MM.1S (cell line): ENCODE data around the gene AMT.

Experiments used
- DNase-seq: peaks from one replicate; pipeline ENCODE4 v3.0.0-alpha.2; 2015
- H2AFZ ChIP-seq: fragments of 300-600 bp; sonication (generic); 2 replicates; pipeline ENCODE4 v1.6.0; 2016; ENCODE audit warnings: antibody characterized with exemption, low read length
- H3F3A ChIP-seq: fragments of 300-600 bp; sonication (generic); 2 replicates; pipeline ENCODE4 v1.6.1; 2016; ENCODE audit warnings: mild to moderate bottlenecking, antibody characterized with exemption, low read length, moderate library complexity, mixed read lengths; ENCODE audit not compliant: insufficient read depth
- H3K27ac ChIP-seq: fragments of 300-600 bp; sonication (generic); 2 replicates; pipeline ENCODE4 v1.5.1; 2016; ENCODE audit warnings: mild to moderate bottlenecking, low read length
- H3K27me3 ChIP-seq: fragments of 300-600 bp; sonication (generic); replicated peaks from 2 replicates; pipeline ENCODE4 v1.6.0; 2016; ENCODE audit warnings: low read length; ENCODE audit not compliant: insufficient read depth
- H3K36me3 ChIP-seq: fragments of 300-600 bp; sonication (generic); replicated peaks from 2 replicates; pipeline ENCODE4 v1.6.1; 2016; ENCODE audit warnings: mild to moderate bottlenecking, low read length, mixed read lengths; ENCODE audit not compliant: insufficient read depth
- H3K4me1 ChIP-seq: fragments of 300-600 bp; sonication (generic); 2 replicates; pipeline ENCODE4 v1.6.1; 2016; ENCODE audit warnings: low read length, mixed read lengths
- H3K4me2 ChIP-seq: fragments of 300-600 bp; sonication (generic); 2 replicates; pipeline ENCODE4 v1.6.0; 2016; ENCODE audit warnings: low read depth, low read length
- H3K4me3 ChIP-seq: fragments of 300-600 bp; sonication (generic); 2 replicates; pipeline ENCODE4 v1.5.1; 2016; ENCODE audit warnings: low read length, mixed read lengths
- H3K79me2 ChIP-seq: fragments of 300-600 bp; sonication (generic); 2 replicates; pipeline ENCODE4 v1.6.1; 2016; ENCODE audit warnings: mixed run types, low read length, mixed read lengths
- H3K9ac ChIP-seq: fragments of 300-600 bp; sonication (generic); 2 replicates; pipeline ENCODE4 v1.6.1; 2016; ENCODE audit warnings: low read length, mixed read lengths
- H3K9me2 ChIP-seq: fragments of 300-600 bp; sonication (generic); replicated peaks from 2 replicates; pipeline ENCODE4 v1.6.1; 2016; ENCODE audit warnings: mild to moderate bottlenecking, low read length, mixed read lengths; ENCODE audit not compliant: insufficient read depth
- H3K9me3 ChIP-seq: fragments of 300-600 bp; sonication (generic); replicated peaks from 2 replicates; pipeline ENCODE4 v1.6.1; 2016; ENCODE audit warnings: mild to moderate bottlenecking, low read length, mixed read lengths; ENCODE audit not compliant: insufficient read depth
- H4K20me1 ChIP-seq: fragments of 300-600 bp; sonication (generic); 2 replicates; pipeline ENCODE4 v1.6.1; 2016; ENCODE audit warnings: mild to moderate bottlenecking, low read length, moderate library complexity, mixed read lengths; ENCODE audit not compliant: insufficient read depth
- EZH2 ChIP-seq: fragments of 300-600 bp; sonication (generic); optimal IDR thresholded peaks from 2 replicates; pipeline ENCODE3; 2017; ENCODE audit warnings: low read depth, mild to moderate bottlenecking, antibody characterized with exemption, low read length, mixed read lengths
- EZH2phosphoT487 ChIP-seq: fragments of 300-600 bp; sonication (generic); IDR thresholded peaks from 2 replicates; pipeline ENCODE4 v1.6.1; 2018; ENCODE audit warnings: antibody characterized with exemption, low read length
- TF ChIP-seq, protein P1 (sequence below): fragments of 300-600 bp; sonication (generic); IDR thresholded peaks from 2 replicates; pipeline ENCODE4 v1.5.1; 2016; ENCODE audit warnings: antibody characterized with exemption, low read length, mixed read lengths

The AMT gene

GRCh38 chr3:49460188-49460890 lies 38.1 kb upstream of the AMT start:
- no peak for DNase-seq
- H4K20me1 ChIP-seq, result no peaks in the 10 kb centered on the region
- no peaks in the 10 kb centered on the region for H3K9me2 ChIP-seq
- no peaks in the 10 kb centered on the region for H3K9me3 ChIP-seq
- no peak overlapping the region for H3K4me3 ChIP-seq
- no peaks in the 10 kb centered on the region for H3K27me3 ChIP-seq
- TF ChIP-seq EZH2phosphoT487, result no peak
- TF ChIP-seq EZH2, result no peak
- TF ChIP-seq, protein P1, sequence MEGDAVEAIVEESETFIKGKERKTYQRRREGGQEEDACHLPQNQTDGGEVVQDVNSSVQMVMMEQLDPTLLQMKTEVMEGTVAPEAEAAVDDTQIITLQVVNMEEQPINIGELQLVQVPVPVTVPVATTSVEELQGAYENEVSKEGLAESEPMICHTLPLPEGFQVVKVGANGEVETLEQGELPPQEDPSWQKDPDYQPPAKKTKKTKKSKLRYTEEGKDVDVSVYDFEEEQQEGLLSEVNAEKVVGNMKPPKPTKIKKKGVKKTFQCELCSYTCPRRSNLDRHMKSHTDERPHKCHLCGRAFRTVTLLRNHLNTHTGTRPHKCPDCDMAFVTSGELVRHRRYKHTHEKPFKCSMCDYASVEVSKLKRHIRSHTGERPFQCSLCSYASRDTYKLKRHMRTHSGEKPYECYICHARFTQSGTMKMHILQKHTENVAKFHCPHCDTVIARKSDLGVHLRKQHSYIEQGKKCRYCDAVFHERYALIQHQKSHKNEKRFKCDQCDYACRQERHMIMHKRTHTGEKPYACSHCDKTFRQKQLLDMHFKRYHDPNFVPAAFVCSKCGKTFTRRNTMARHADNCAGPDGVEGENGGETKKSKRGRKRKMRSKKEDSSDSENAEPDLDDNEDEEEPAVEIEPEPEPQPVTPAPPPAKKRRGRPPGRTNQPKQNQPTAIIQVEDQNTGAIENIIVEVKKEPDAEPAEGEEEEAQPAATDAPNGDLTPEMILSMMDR, result no peak
- no peak overlapping the region for H3K27ac ChIP-seq
- no peak overlapping the region for H2AFZ ChIP-seq
- H3K79me2 ChIP-seq, result no peaks in the 10 kb centered on the region
- no peaks in the 10 kb centered on the region for H3F3A ChIP-seq
- peaks cover 9% of the 10 kb centered on the region; the same call in 1 of the 2 replicates for H3K4me1 ChIP-seq
- no peak overlapping the region for H3K4me2 ChIP-seq
- H3K9ac ChIP-seq, result no peak overlapping the region
- no peaks in the 10 kb centered on the region for H3K36me3 ChIP-seq

DNA sequence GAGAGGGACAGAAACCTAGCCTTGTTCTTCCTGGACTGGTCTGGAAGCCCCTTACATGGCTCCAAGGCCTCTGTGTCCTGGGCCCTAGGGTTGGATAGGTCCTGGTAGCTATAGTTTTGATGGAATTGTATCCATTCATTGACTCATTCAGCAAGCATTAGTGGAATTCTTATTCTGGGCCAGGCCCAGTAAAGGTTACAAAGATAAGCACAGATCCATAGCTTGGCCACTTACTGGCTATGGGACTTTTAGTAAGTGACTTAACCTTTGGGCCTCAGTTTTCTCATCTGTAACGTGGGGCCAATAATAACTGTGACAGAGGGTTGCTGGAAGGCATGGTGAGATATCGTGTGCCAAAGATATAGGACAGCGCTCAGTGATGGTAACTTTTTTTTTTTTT lies 34.2 kb upstream of the AMT start:
- H2AFZ ChIP-seq, result no peak overlapping the region
- H3F3A ChIP-seq, result no peaks in the 10 kb centered on the region
- no peak overlapping the region for H3K27ac ChIP-seq
- no peaks in the 10 kb centered on the region for H3K27me3 ChIP-seq
- peaks cover under 1% of the 10 kb centered on the region; the same call in 1 of the 2 replicates for H3K4me1 ChIP-seq
- no peak for DNase-seq
- TF ChIP-seq EZH2phosphoT487 (no peak), EZH2 (no peak)
- TF ChIP-seq, protein P1, result no peak
- no peaks in the 10 kb centered on the region for H3K9me3 ChIP-seq
- H3K79me2 ChIP-seq, result no peaks in the 10 kb centered on the region
- no peaks in the 10 kb centered on the region for H3K36me3 ChIP-seq
- H3K4me3 ChIP-seq, result no peak overlapping the region
- no peak overlapping the region for H3K4me2 ChIP-seq
- no peak overlapping the region for H3K9ac ChIP-seq
- H3K9me2 ChIP-seq, result no peaks in the 10 kb centered on the region
- no peaks in the 10 kb centered on the region for H4K20me1 ChIP-seq

DNA sequence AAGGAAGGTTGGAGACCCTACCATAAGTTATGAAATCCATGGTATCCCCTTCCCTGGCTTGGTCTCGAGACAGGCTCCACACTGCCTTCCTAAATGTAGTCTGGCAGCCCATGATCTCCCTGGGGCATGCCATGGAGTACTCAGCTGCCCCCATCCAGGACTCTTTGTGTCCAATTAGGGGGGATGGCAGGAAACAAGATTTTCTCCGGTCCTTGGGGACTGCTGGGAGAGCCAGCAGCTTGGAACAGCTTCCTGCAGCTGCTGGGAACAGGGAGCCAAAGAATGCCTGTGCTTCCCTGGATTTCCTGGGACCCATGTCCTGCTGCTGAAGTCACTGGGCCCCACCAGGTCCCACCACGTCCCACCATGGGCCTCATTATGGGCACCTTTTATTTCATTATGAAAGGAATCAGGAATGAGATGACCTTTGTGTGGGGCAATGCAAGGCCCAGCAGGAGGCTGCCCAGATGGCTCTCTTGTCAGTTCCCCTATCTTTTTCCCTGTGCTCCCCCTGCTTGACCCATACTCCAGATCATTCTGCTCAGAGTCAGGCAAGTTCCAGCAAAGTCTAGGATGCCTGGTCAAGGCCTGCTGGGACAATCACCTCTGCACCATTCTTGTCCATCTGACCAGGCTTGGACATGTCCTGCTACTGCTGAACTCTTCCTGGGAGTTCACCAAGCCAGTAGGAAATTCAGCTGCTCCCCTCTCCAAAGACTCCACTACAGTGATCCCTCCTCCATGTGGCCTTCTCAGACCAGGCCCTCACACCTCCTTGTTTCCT lies 32.8 kb upstream of the AMT start:
- no peaks in the 10 kb centered on the region for H3K9me2 ChIP-seq
- H3K27me3 ChIP-seq, result no peaks in the 10 kb centered on the region
- H3K79me2 ChIP-seq, result no peaks in the 10 kb centered on the region
- H3K9me3 ChIP-seq, result no peaks in the 10 kb centered on the region
- TF ChIP-seq, protein P1, result no peak
- no peak for TF ChIP-seq EZH2phosphoT487
- TF ChIP-seq EZH2, result no peak
- no peaks in the 10 kb centered on the region for H3K4me1 ChIP-seq
- no peak overlapping the region for H3K4me3 ChIP-seq
- H3K36me3 ChIP-seq, result no peaks in the 10 kb centered on the region
- no peak overlapping the region for H3K9ac ChIP-seq
- H2AFZ ChIP-seq, result no peak overlapping the region
- no peaks in the 10 kb centered on the region for H3F3A ChIP-seq
- H4K20me1 ChIP-seq, result no peaks in the 10 kb centered on the region
- no peak overlapping the region for H3K4me2 ChIP-seq
- DNase-seq, result no peak
- H3K27ac ChIP-seq, result no peak overlapping the region
